GM12864 (cell line): ENCODE data around the gene TSSC4.

Experiments used
- DNase-seq: peaks from one replicate; pipeline ENCODE4 v3.0.0-alpha.2; 2011; ENCODE audit warnings: low read depth
- H3K4me3 ChIP-seq: 2 replicates; pipeline ENCODE4 v1.5.1; 2011; ENCODE audit warnings: mild to moderate bottlenecking, low read depth, low read length, control low read depth
- CTCF ChIP-seq: IDR thresholded peaks from 2 replicates; pipeline ENCODE4 v1.5.1; 2011; ENCODE audit warnings: low read depth, mild to moderate bottlenecking, moderate library complexity, low read length, control low read depth, inconsistent platforms; ENCODE audit errors: missing control alignments

TSSC4 gene

GRCh38 chr11:2393111-2393868, 7.3 kb upstream of the TSSC4 start:
- no peak for DNase-seq
- no peak overlapping the region for H3K4me3 ChIP-seq
- no peak for TF ChIP-seq CTCF

- H3K4me3 ChIP-seq = no peak overlapping the region
- peak; percentile 18 for TF ChIP-seq CTCF
- no peak for DNase-seq
Observed at GRCh38 chr11:2393941-2394817, 6.4 kb upstream of the TSSC4 start.

- DNase-seq = no peak
- TF ChIP-seq CTCF = no peak
- no peak overlapping the region for H3K4me3 ChIP-seq
Observed at GRCh38 chr11:2394818-2395105, 5.8 kb upstream of the TSSC4 start.

- no peak for TF ChIP-seq CTCF
- H3K4me3 ChIP-seq = no peak overlapping the region
- DNase-seq = no peak
Observed at GRCh38 chr11:2395211-2395730, 5.3 kb upstream of the TSSC4 start.

- no peak for TF ChIP-seq CTCF
- no peak for DNase-seq
- no peak overlapping the region for H3K4me3 ChIP-seq
Observed at GRCh38 chr11:2395856-2396255, 4.7 kb upstream of the TSSC4 start.

- no peak for TF ChIP-seq CTCF
- no peak overlapping the region for H3K4me3 ChIP-seq
- no peak for DNase-seq
Observed at GRCh38 chr11:2396471-2396870, 4.1 kb upstream of the TSSC4 start.
